IMR-90 (cell line): ENCODE measurements around the gene KIF3B. TPM values are rescaled to one million over a fixed set of nuclear protein-coding genes. Genes with fewer than 3 reads are reported as not detected.
A peak's percentile ranks its signal among the peaks of the same experiment; 100 is the strongest.

Source experiments
- ATAC-seq: fragments of 200-7000 bp; cut with Tn5 transposase; 2 replicates; pipeline ENCODE4 v1.9.1; 2020; ENCODE audit warnings: low read depth, mild to moderate bottlenecking, moderate library complexity
- BruUV-seq: library from RNA; stranded (reverse); fragments of 400-500 nt; replicated peaks from 2 replicates; lab custom pipeline; 2021; lab: Mats Ljungman, UMichigan
- CTCF ChIA-PET: fragments of 300-600 bp; formaldehyde crosslinking; extraction: SDS; loops from one replicate; lab custom pipeline; 2021; ENCODE audit warnings: antibody characterized with exemption; lab: Yijun Ruan, JAX
- POLR2A ChIA-PET: fragments of 300-600 bp; sonication (Branson Sonifier 250); formaldehyde crosslinking; loops from one replicate; lab custom pipeline; 2022; ENCODE audit warnings: antibody characterized with exemption; ENCODE audit not compliant: unreplicated experiment; lab: Charles Lee
- DNase-seq: peaks from one replicate; pipeline ENCODE4 v3.0.0; 2013
- H2AFZ ChIP-seq: replicated peaks from 2 replicates; pipeline ENCODE3; 2013; ENCODE audit warnings: low read length, mild to moderate bottlenecking; ENCODE audit not compliant: poor library complexity
- H2AK5ac ChIP-seq: 2 replicates; pipeline ENCODE4 v1.6.1; 2013; ENCODE audit warnings: low read depth, low read length, inconsistent platforms
- H2AK9ac ChIP-seq: replicated peaks from 2 replicates; pipeline ENCODE3; 2013; ENCODE audit warnings: mild to moderate bottlenecking, low read depth, low read length, moderate library complexity; ENCODE audit not compliant: poor library complexity
- H2BK120ac ChIP-seq: 2 replicates; pipeline ENCODE4 v1.6.1; 2013; ENCODE audit warnings: low read depth, low read length, inconsistent platforms
- H2BK15ac ChIP-seq: 3 replicates; pipeline ENCODE4 v1.6.1; 2013; ENCODE audit warnings: low read depth, low read length, inconsistent platforms
- H2BK20ac ChIP-seq: 2 replicates; pipeline ENCODE4 v1.6.1; 2013; ENCODE audit warnings: low read depth, mild to moderate bottlenecking, inconsistent platforms, low read length, moderate library complexity
- H2BK5ac ChIP-seq: 2 replicates; pipeline ENCODE4 v1.6.1; 2013; ENCODE audit warnings: mild to moderate bottlenecking, low read depth, low read length, inconsistent platforms; ENCODE audit not compliant: poor library complexity, severe bottlenecking
- H3K14ac ChIP-seq: replicated peaks from 2 replicates; pipeline ENCODE4 v1.6.1; 2013; ENCODE audit warnings: low read depth, low read length, inconsistent platforms
- H3K18ac ChIP-seq: 2 replicates; pipeline ENCODE4 v1.6.1; 2013; ENCODE audit warnings: low read depth, low read length, control low read depth
- H3K23ac ChIP-seq: 2 replicates; pipeline ENCODE4 v1.6.1; 2013; ENCODE audit warnings: low read depth, low read length, inconsistent platforms
- H3K27ac ChIP-seq: 2 replicates; pipeline ENCODE4 v1.5.1; 2013; ENCODE audit warnings: mild to moderate bottlenecking, control low read depth, low read length; ENCODE audit not compliant: insufficient read depth
- H3K27me3 ChIP-seq: 2 replicates; pipeline ENCODE4 v1.6.1; 2013; ENCODE audit warnings: low read length; ENCODE audit not compliant: control insufficient read depth, insufficient read depth
- H3K36me3 ChIP-seq: 2 replicates; pipeline ENCODE4 v1.6.1; 2013; ENCODE audit warnings: low read length, mixed read lengths; ENCODE audit not compliant: control insufficient read depth, insufficient read depth
- H3K4ac ChIP-seq: 2 replicates; pipeline ENCODE4 v1.6.1; 2013; ENCODE audit warnings: low read depth, low read length, inconsistent platforms
- H3K4me1 ChIP-seq: 2 replicates; pipeline ENCODE4 v1.6.1; 2013; ENCODE audit warnings: low read length, mixed read lengths; ENCODE audit not compliant: control insufficient read depth, insufficient read depth
- H3K4me2 ChIP-seq: 2 replicates; pipeline ENCODE4 v1.6.1; 2013; ENCODE audit warnings: low read depth, mild to moderate bottlenecking, control low read depth, low read length, moderate library complexity
- H3K4me3 ChIP-seq: 2 replicates; pipeline ENCODE4 v1.5.1; 2013; ENCODE audit warnings: low read depth, mild to moderate bottlenecking, control low read depth, low read length, moderate library complexity; ENCODE audit not compliant: insufficient read depth
- H3K56ac ChIP-seq: 2 replicates; pipeline ENCODE4 v1.6.1; 2013; ENCODE audit warnings: low read length, inconsistent platforms; ENCODE audit not compliant: insufficient read depth; ENCODE audit errors: extremely low read depth
- H3K79me1 ChIP-seq, 2 experiments: 2 replicates each; pipeline ENCODE4 v1.6.1; 2013; ENCODE audit warnings: low read length in 2 of 2, inconsistent platforms in 1 of 2, low read depth in 1 of 2
- H3K9ac ChIP-seq: 2 replicates; pipeline ENCODE4 v1.6.1; 2013; ENCODE audit warnings: low read depth, low read length, control low read depth
- H3K9me1 ChIP-seq: 2 replicates; pipeline ENCODE4 v1.6.1; 2013; ENCODE audit warnings: low read length, inconsistent platforms; ENCODE audit not compliant: insufficient read depth
- H3K9me3 ChIP-seq: 2 replicates; pipeline ENCODE4 v1.6.1; 2013; ENCODE audit warnings: low read length; ENCODE audit not compliant: control insufficient read depth, insufficient read depth
- H4K20me1 ChIP-seq: 2 replicates; pipeline ENCODE4 v1.6.1; 2013; ENCODE audit warnings: low read length, inconsistent platforms; ENCODE audit not compliant: insufficient read depth
- H4K5ac ChIP-seq: 2 replicates; pipeline ENCODE4 v1.6.1; 2013; ENCODE audit warnings: mild to moderate bottlenecking, low read depth, low read length, control low read depth
- H4K8ac ChIP-seq, 2 experiments: 2 replicates each; pipeline ENCODE4 v1.6.1; 2013; ENCODE audit warnings: low read depth in 2 of 2, low read length in 2 of 2, control low read depth in 1 of 2, inconsistent platforms in 1 of 2
- H4K91ac ChIP-seq: 2 replicates; pipeline ENCODE4 v1.6.1; 2013; ENCODE audit warnings: low read depth, low read length, inconsistent platforms; ENCODE audit not compliant: insufficient read depth
- BHLHE40 ChIP-seq: fragments of 150-350 bp; IDR thresholded peaks from 2 replicates; pipeline ENCODE4 v1.6.1; 2016; ENCODE audit warnings: mild to moderate bottlenecking, low read depth, low read length
- CEBPB ChIP-seq: IDR thresholded peaks from 2 replicates; pipeline ENCODE4 v1.6.1; 2012; ENCODE audit warnings: low read depth, low read length, improper control_type of control experiment
- CHD1 ChIP-seq: IDR thresholded peaks from 2 replicates; pipeline ENCODE4 v1.6.1; 2012; ENCODE audit warnings: low read depth, low read length, improper control_type of control experiment
- MAFK ChIP-seq: IDR thresholded peaks from 2 replicates; pipeline ENCODE4 v1.6.1; 2012; ENCODE audit warnings: low read depth, low read length, improper control_type of control experiment
- MAZ ChIP-seq: IDR thresholded peaks from 2 replicates; pipeline ENCODE4 v1.6.1; 2012; ENCODE audit warnings: low read depth, mild to moderate bottlenecking, low read length, improper control_type of control experiment, moderate library complexity, borderline replicate concordance
- MXI1 ChIP-seq: IDR thresholded peaks from 2 replicates; pipeline ENCODE4 v1.6.1; 2012; ENCODE audit warnings: low read depth, mild to moderate bottlenecking, low read length, moderate library complexity, borderline replicate concordance
- NFE2L2 ChIP-seq: fragments of 150-350 bp; IDR thresholded peaks from 2 replicates; pipeline ENCODE4 v1.6.1; 2016; ENCODE audit warnings: low read depth, mild to moderate bottlenecking, low read length
- POLR2A ChIP-seq: IDR thresholded peaks from 2 replicates; pipeline ENCODE4 v1.6.1; 2012; ENCODE audit warnings: mild to moderate bottlenecking, low read depth, low read length
- RAD21 ChIP-seq: IDR thresholded peaks from 2 replicates; pipeline ENCODE4 v1.6.1; 2012; ENCODE audit warnings: low read length, improper control_type of control experiment
- RCOR1 ChIP-seq: IDR thresholded peaks from 2 replicates; pipeline ENCODE4 v1.6.1; 2012; ENCODE audit warnings: mild to moderate bottlenecking, low read length, improper control_type of control experiment; ENCODE audit not compliant: insufficient replicate concordance
- RFX5 ChIP-seq: IDR thresholded peaks from 2 replicates; pipeline ENCODE4 v1.8.0; 2012; ENCODE audit warnings: low read depth, mild to moderate bottlenecking, low read length, moderate library complexity
- SMC3 ChIP-seq: fragments of 150-350 bp; IDR thresholded peaks from 2 replicates; pipeline ENCODE4 v1.6.1; 2016; ENCODE audit warnings: low read depth, mild to moderate bottlenecking, antibody characterized with exemption, low read length, moderate library complexity
- WGBS, 2 experiments: methylation state at CpG; one replicate each; pipeline versions ENCODE4 v1.1.5 to v1.1.7; 2013; ENCODE audit warnings: missing lambda C conversion rate in 2 of 2; ENCODE audit not compliant: insufficient read length in 1 of 2; ENCODE audit errors: extremely low coverage in 2 of 2; 5-methylcytosine and 5-hydroxymethylcytosine counted together
- dilution Hi-C: fragments of 300-500 bp; cut with HindIII; formaldehyde crosslinking; loops from one replicate; pipeline ENCODE4 v1.14.3; 2018; ENCODE audit warnings: low sequenced_read_pairs; ENCODE audit not compliant: unreplicated experiment
- in situ Hi-C: fragments of 300-500 bp; cut with MboI; formaldehyde crosslinking; loops from 3 replicates; pipeline ENCODE4 v1.14.3; 2019; ENCODE audit warnings: low sequenced_read_pairs, inconsistent platforms, mixed read lengths
- intact Hi-C: fragments of 100-400 bp; cut with micrococcal nuclease; formaldehyde crosslinking; loops from 2 replicates; pipeline ENCODE4 v1.10.0; 2022
- polyA plus RNA-seq, 3 experiments: library from polyadenylated mRNA; depleted of rRNA; stranded (reverse); fragments of >200 nt; gene quantifications; 2 replicates each; pipeline ENCODE4 v1.2.3, GENCODE V29; 2012; ENCODE audit warnings: low replicate concordance in 1 of 3
- total RNA-seq: library from RNA; depleted of rRNA; stranded (reverse); fragments of >200 nt; gene quantifications from 2 replicates; pipeline ENCODE4 v1.2.3, GENCODE V29; 2012
- TF ChIP-seq, protein P1 (sequence below): conservative IDR thresholded peaks from 2 replicates; pipeline ENCODE4 v1.5.1; 2012; ENCODE audit warnings: mild to moderate bottlenecking, low read depth, low read length, improper control_type of control experiment
- TF ChIP-seq, protein P2 (sequence below): fragments of 150-350 bp; IDR thresholded peaks from 2 replicates; pipeline ENCODE4 v1.6.1; 2017; ENCODE audit warnings: mild to moderate bottlenecking, antibody characterized with exemption, low read length, low read depth

KIF3B gene
- total and polyA plus RNA-seq, 2 of the 4 experiments (the other 2 are of a cell fraction) = 17.1 to 28.1 TPM

DNA sequence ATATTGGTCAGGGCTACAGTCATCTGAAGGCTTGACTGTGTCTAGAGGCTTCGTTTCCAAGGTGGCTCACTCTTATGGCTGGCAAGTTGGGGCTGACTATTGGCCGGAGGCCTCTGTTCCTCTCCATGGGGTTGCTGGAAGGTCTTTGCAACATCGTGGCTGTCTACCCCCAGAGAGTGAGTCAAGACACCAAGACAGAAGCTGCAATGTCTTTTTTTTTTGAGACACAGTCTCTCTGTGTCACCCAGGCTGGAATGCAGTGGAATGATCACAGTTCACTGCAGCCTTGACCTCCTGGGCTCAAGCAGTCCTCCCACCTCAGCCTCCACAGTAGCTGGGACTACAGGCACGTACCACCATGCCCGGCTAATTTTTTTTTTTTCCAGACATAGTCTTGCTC lies 29.4 kb upstream of the KIF3B start:
- Histone ChIP-seq H3K9me3 (no peaks in the 10 kb centered on the region), H3K27me3 (peaks cover 3% of the 10 kb centered on the region; the same call in 1 of the 2 replicates), H2BK120ac (no peak overlapping the region), H3K4me1 (peaks cover 3% of the 10 kb centered on the region; the same call in 1 of the 2 replicates), H3K56ac (no peak overlapping the region), H3K14ac (no peak overlapping the region), H4K8ac (no peak overlapping the region), H2BK5ac (no peak overlapping the region), H2AK9ac (peak overlapping the region; percentile 50), H4K20me1 (no peaks in the 10 kb centered on the region), H3K9ac (no peak overlapping the region), H2AK5ac (no peak overlapping the region), H2BK15ac (no peak overlapping the region), H2BK20ac (no peak overlapping the region), H2AFZ (no peak overlapping the region), H3K18ac (no peak overlapping the region), H4K5ac (no peak overlapping the region), H3K4me3 (no peak overlapping the region), H3K36me3 (no peaks in the 10 kb centered on the region), H3K27ac (no peak overlapping the region), H3K4ac (no peak overlapping the region), H3K9me1 (no peaks in the 10 kb centered on the region; the same call in 1 of the 2 replicates), H3K79me1 (no peaks in the 10 kb centered on the region), H4K91ac (no peak overlapping the region), H3K4me2 (no peak overlapping the region), H3K23ac (no peak overlapping the region)
- DNase-seq (no peak), ATAC-seq (no peak)
- no TSS peak for BruUV-seq
- intact Hi-C loops (no loop called here), dilution Hi-C loops (no loop called here), in situ Hi-C loops (no loop called here)
- WGBS, 2 experiments = 60% methylated on average over 1 of the region's 5 CpGs; no CpG with 5 or more reads in 1 of the 2 experiments
- CTCF ChIA-PET = interaction anchor here (0.5 kb wide), 1 partner anchor 655 kb away, joined by 3 read pairs; no protein-coding TSS in a partner anchor
- TF ChIP-seq POLR2A (no peak), RAD21 (no peak), NFE2L2 (no peak), MAFK (no peak), CHD1 (no peak), RCOR1 (no peak), SMC3 (no peak), RFX5 (no peak), MAZ (no peak), BHLHE40 (no peak), MXI1 (no peak), CEBPB (no peak)
- TF ChIP-seq, protein P1, sequence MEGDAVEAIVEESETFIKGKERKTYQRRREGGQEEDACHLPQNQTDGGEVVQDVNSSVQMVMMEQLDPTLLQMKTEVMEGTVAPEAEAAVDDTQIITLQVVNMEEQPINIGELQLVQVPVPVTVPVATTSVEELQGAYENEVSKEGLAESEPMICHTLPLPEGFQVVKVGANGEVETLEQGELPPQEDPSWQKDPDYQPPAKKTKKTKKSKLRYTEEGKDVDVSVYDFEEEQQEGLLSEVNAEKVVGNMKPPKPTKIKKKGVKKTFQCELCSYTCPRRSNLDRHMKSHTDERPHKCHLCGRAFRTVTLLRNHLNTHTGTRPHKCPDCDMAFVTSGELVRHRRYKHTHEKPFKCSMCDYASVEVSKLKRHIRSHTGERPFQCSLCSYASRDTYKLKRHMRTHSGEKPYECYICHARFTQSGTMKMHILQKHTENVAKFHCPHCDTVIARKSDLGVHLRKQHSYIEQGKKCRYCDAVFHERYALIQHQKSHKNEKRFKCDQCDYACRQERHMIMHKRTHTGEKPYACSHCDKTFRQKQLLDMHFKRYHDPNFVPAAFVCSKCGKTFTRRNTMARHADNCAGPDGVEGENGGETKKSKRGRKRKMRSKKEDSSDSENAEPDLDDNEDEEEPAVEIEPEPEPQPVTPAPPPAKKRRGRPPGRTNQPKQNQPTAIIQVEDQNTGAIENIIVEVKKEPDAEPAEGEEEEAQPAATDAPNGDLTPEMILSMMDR = no peak
- TF ChIP-seq, protein P2, sequence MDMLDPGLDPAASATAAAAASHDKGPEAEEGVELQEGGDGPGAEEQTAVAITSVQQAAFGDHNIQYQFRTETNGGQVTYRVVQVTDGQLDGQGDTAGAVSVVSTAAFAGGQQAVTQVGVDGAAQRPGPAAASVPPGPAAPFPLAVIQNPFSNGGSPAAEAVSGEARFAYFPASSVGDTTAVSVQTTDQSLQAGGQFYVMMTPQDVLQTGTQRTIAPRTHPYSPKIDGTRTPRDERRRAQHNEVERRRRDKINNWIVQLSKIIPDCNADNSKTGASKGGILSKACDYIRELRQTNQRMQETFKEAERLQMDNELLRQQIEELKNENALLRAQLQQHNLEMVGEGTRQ = no peak
- POLR2A ChIA-PET = no interaction called here
